Bronchial epithelial cell (primary cell): Measurements from ENCODE around the gene FXYD3. TPM values are rescaled to one million over a fixed set of nuclear protein-coding genes. Genes with fewer than 3 reads are reported as not detected.

Source experiments
- DNase-seq: peaks from one replicate; pipeline ENCODE4 v3.0.0-alpha.2; 2010; ENCODE audit warnings: low read depth
- FAIRE-seq: peaks from 2 replicates; lab custom pipeline; 2011; peaks lifted over from hg19 to GRCh38; lab: Jason Lieb, UNC
- H3K27me3 ChIP-seq: 2 replicates; pipeline ENCODE4 v1.5.1; 2011; ENCODE audit warnings: low read length; ENCODE audit not compliant: control insufficient read depth, insufficient read depth
- H3K36me3 ChIP-seq: 2 replicates; pipeline ENCODE4 v1.5.1; 2011; ENCODE audit warnings: low read length; ENCODE audit not compliant: control insufficient read depth, insufficient read depth
- H3K4me3 ChIP-seq: 2 replicates; pipeline ENCODE4 v1.5.1; 2011; ENCODE audit warnings: mild to moderate bottlenecking, low read depth, low read length, control low read depth
- CTCF ChIP-seq: IDR thresholded peaks from 2 replicates; pipeline ENCODE4 v1.5.1; 2011; ENCODE audit warnings: mild to moderate bottlenecking, moderate library complexity, low read length, control low read depth, inconsistent platforms; ENCODE audit not compliant: insufficient read depth, severe bottlenecking
- total RNA-seq: library from RNA; depleted of rRNA; stranded (reverse); fragments of >200 nt; gene quantifications from 2 replicates; pipeline ENCODE4 v1.2.1, GENCODE V29; 2014

The FXYD3 gene
- total RNA-seq = 309 and 548 TPM in 2 replicates

- no peaks in the 10 kb centered on the region for H3K27me3 ChIP-seq
- DNase-seq = peak; percentile 41
- peak; percentile 13 for FAIRE-seq
- H3K36me3 ChIP-seq = peaks cover 9% of the 10 kb centered on the region
- peak within 1 kb of the TSS; percentile 52 for H3K4me3 ChIP-seq
- no peak for TF ChIP-seq CTCF
Measured at GRCh38 chr19:35115177-35115951, at the start of gene FXYD3. FXYD3 (plus strand) TSS chr19:35115823; CDS start chr19:35119377, 3,554 bp downstream.

GRCh38 chr19:35066121-35066520 is 49.5 kb upstream of the FXYD3 start:
- H3K27me3 ChIP-seq = no peaks in the 10 kb centered on the region
- H3K36me3 ChIP-seq = no peaks in the 10 kb centered on the region
- no peak overlapping the region for H3K4me3 ChIP-seq
- TF ChIP-seq CTCF = no peak
- FAIRE-seq (no peak), DNase-seq (no peak)

- TF ChIP-seq CTCF = peak; percentile 92
- no peaks in the 10 kb centered on the region for H3K27me3 ChIP-seq
- no peaks in the 10 kb centered on the region for H3K36me3 ChIP-seq
- DNase-seq (peak; percentile 66), FAIRE-seq (no peak)
- no peak overlapping the region for H3K4me3 ChIP-seq
Measured at GRCh38 chr19:35066691-35067563, 48.7 kb upstream of the FXYD3 start.

GRCh38 chr19:35068941-35069634 is 46.5 kb upstream of the FXYD3 start:
- DNase-seq (no peak), FAIRE-seq (no peak)
- TF ChIP-seq CTCF = no peak
- H3K27me3 ChIP-seq = no peaks in the 10 kb centered on the region
- H3K36me3 ChIP-seq = no peaks in the 10 kb centered on the region
- H3K4me3 ChIP-seq = no peak overlapping the region

GRCh38 chr19:35069696-35070095 is 45.9 kb upstream of the FXYD3 start:
- Histone ChIP-seq H3K36me3 (no peaks in the 10 kb centered on the region), H3K27me3 (no peaks in the 10 kb centered on the region), H3K4me3 (no peak overlapping the region)
- FAIRE-seq (no peak), DNase-seq (no peak)
- no peak for TF ChIP-seq CTCF
